K562 (cell line): ENCODE data around the gene VEGFB. TPM values are rescaled to one million over a fixed set of nuclear protein-coding genes. Genes with fewer than 3 reads are reported as not detected.

Experiments
- CREBBP ChIP-seq: IDR thresholded peaks from one replicate; pipeline ENCODE4 v1.6.1; 2012; ENCODE audit warnings: low read depth, mild to moderate bottlenecking, control low read depth, inconsistent platforms, low read length
- DDX20 ChIP-seq: fragments of 450-650 bp; IDR thresholded peaks from 2 replicates; pipeline ENCODE4 v1.6.1; 2016; ENCODE audit warnings: missing genetic modification characterization, low read depth, mild to moderate bottlenecking, missing compliant biosample characterization, moderate library complexity
- HDAC2 ChIP-seq: fragments of 450-650 bp; IDR thresholded peaks from 2 replicates; pipeline ENCODE4 v1.6.1; 2016; ENCODE audit warnings: mild to moderate bottlenecking
- HDAC8 ChIP-seq: fragments of 450-650 bp; IDR thresholded peaks from 2 replicates; pipeline ENCODE4 v1.6.1; 2016; ENCODE audit warnings: mild to moderate bottlenecking, missing genetic modification characterization, moderate library complexity, missing compliant biosample characterization
- HLTF ChIP-seq: fragments of 450-650 bp; IDR thresholded peaks from 2 replicates; pipeline ENCODE4 v1.6.1; 2016
- HMGN3 ChIP-seq: IDR thresholded peaks from 2 replicates; pipeline ENCODE4 v1.6.1; 2011; ENCODE audit warnings: borderline replicate concordance, low read depth, mild to moderate bottlenecking, mixed read lengths, low read length; ENCODE audit not compliant: insufficient read length; ENCODE audit errors: extremely low read depth
- ILK ChIP-seq: fragments of 450-650 bp; IDR thresholded peaks from 2 replicates; pipeline ENCODE4 v1.6.1; 2016; ENCODE audit warnings: missing genetic modification characterization, low read depth, mild to moderate bottlenecking, missing compliant biosample characterization, moderate library complexity, borderline replicate concordance
- MCM7 ChIP-seq, 2 experiments: fragments of 450-650 bp; IDR thresholded peaks; 2 replicates each; pipeline ENCODE4 v1.6.1; 2016 to 2018
- TAL1 ChIP-seq: fragments of 450-650 bp; IDR thresholded peaks from 2 replicates; pipeline ENCODE4 v1.6.1; 2016; ENCODE audit warnings: mild to moderate bottlenecking
- WHSC1 ChIP-seq: IDR thresholded peaks from one replicate; pipeline ENCODE4 v1.6.1; 2012; ENCODE audit warnings: low read length, control low read depth, inconsistent platforms
- ZC3H4 ChIP-seq: sonication (generic); formaldehyde crosslinking; IDR thresholded peaks from 2 replicates; pipeline ENCODE4 v1.9.0; 2021; ENCODE audit warnings: missing genetic modification reagents, borderline replicate concordance
- ZNF212 ChIP-seq: fragments of 450-650 bp; formaldehyde crosslinking; IDR thresholded peaks from 2 replicates; pipeline ENCODE4 v1.4.0; 2020; ENCODE audit warnings: mild to moderate bottlenecking
- polyA plus RNA-seq, 8 experiments: library from polyadenylated mRNA; depleted of rRNA in 4 of 8; stranded (reverse) in 5 of 8; unstranded in 3 of 8; fragments of >200 nt; fragmentation: Nextera tagmentation in 2 of 8; fragmentation: Illumina TruSeq in 1 of 8; extraction: Ambion mirVana in 2 of 8; extraction: Trizol in 1 of 8; gene quantifications; 2 replicates each; pipeline versions ENCODE4 v1.2.1 to v1.2.3, GENCODE V29; 2011 to 2014; ENCODE audit warnings: inconsistent platforms in 1 of 8, missing spikeins in 1 of 8
- total RNA-seq, 7 experiments: library from RNA; depleted of rRNA in 6 of 7; stranded (reverse); fragments of >200 nt in 6 of 7; fragmentation: Illumina TruSeq in 2 of 7; extraction: Trizol in 2 of 7; gene quantifications; 2 replicates each; pipeline versions ENCODE4 v1.2.1 to v1.2.3, GENCODE V29; 2011 to 2021; ENCODE audit warnings: low replicate concordance in 1 of 7
- TF ChIP-seq, protein P1 (sequence below): fragments of 200-800 bp; sonication (Bioruptor generic); IDR thresholded peaks from 2 replicates; pipeline ENCODE4 v1.6.1; 2017; ENCODE audit warnings: missing genetic modification characterization, missing compliant biosample characterization
- TF ChIP-seq, protein P2 (sequence below): fragments of 250-450 bp; sonication (Bioruptor Pico); IDR thresholded peaks from 2 replicates; pipeline ENCODE4 v1.8.0; 2021; ENCODE audit warnings: moderate library complexity, mild to moderate bottlenecking, inconsistent platforms
- TF ChIP-seq, protein P3 (sequence below), 2 experiments: fragments of 450-650 bp; IDR thresholded peaks; 2 replicates each; pipeline ENCODE4 v1.6.1; 2016; ENCODE audit warnings: mild to moderate bottlenecking in 2 of 2, borderline replicate concordance in 1 of 2, low read depth in 1 of 2, moderate library complexity in 1 of 2
- TF ChIP-seq, protein P4 (sequence below), 2 experiments: IDR thresholded peaks; 2 replicates each; pipeline ENCODE4 v1.6.1; 2011; ENCODE audit warnings: borderline replicate concordance in 1 of 2, control low read depth in 1 of 2, low read depth in 1 of 2, low read length in 1 of 2, mild to moderate bottlenecking in 1 of 2, mixed read lengths in 1 of 2, moderate library complexity in 1 of 2; ENCODE audit not compliant: insufficient read depth in 1 of 2, insufficient read length in 1 of 2, poor library complexity in 1 of 2, severe bottlenecking in 1 of 2; ENCODE audit errors: extremely low read depth in 1 of 2

Gene VEGFB
- total and polyA plus RNA-seq, 9 of the 15 experiments (the other 6 are each of a cell fraction or from before 2014, with no cell fraction given): 11.0 to 83.4 (median 25.7) TPM

DNA sequence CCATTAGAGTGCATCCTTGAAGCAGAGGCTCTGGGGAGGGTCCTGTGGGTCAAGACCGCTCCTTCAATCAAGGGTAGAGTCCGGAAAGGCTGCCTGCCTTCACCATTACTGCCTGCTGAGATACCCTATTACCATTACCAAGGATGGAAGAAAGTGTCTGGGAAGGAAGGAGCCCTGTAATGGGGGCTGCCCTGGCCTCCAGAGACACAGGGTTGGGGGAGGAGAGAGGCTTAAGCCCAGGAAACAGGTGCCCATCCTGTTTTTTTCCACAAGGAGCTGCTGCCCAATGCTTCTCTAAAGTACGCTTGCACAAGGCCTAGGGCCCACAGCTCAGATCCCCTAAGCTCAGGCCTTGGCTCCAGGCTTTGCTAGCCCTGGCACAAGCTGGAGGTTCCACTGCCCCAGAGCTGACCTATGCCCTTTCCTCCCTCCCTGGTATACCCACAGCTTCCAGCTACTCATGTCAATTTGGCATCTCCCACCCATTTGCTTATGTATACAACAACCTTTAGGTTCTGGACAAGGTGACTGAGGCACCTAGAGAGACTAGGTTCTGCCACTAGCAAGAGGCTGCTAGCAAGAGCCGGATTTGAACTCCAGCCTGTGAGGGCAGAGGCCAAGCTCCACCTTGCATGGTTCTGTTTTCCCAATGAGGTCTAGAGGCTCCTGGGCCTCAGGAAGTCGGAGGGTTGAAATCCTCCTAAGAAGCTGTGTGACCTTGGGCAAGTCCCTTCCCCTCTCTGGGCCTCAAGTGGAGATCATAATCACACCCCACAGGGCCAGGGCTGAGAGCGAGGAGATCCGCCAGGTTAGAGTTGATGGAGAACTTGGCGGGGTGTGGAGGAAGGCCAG lies 15.4 kb downstream of the VEGFB start (continued):
- TF ChIP-seq WHSC1: no peak
- TF ChIP-seq DDX20 (tag): no peak
- no peak for TF ChIP-seq HDAC8
- TF ChIP-seq TAL1: no peak
- no peak for TF ChIP-seq HMGN3
- peak; percentile 89 for TF ChIP-seq HDAC2
- no peak for TF ChIP-seq ZC3H4 (CRISPR knock-in tag)
- TF ChIP-seq, protein P1, sequence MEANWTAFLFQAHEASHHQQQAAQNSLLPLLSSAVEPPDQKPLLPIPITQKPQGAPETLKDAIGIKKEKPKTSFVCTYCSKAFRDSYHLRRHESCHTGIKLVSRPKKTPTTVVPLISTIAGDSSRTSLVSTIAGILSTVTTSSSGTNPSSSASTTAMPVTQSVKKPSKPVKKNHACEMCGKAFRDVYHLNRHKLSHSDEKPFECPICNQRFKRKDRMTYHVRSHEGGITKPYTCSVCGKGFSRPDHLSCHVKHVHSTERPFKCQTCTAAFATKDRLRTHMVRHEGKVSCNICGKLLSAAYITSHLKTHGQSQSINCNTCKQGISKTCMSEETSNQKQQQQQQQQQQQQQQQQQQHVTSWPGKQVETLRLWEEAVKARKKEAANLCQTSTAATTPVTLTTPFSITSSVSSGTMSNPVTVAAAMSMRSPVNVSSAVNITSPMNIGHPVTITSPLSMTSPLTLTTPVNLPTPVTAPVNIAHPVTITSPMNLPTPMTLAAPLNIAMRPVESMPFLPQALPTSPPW: no peak
- no peak for TF ChIP-seq MCM7 (IDR thresholded peaks at IDR 0.05)
- TF ChIP-seq, protein P2, sequence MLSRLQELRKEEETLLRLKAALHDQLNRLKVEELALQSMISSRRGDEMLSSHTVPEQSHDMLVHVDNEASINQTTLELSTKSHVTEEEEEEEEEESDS (CRISPR knock-in tag): no peak
- TF ChIP-seq, protein P3, sequence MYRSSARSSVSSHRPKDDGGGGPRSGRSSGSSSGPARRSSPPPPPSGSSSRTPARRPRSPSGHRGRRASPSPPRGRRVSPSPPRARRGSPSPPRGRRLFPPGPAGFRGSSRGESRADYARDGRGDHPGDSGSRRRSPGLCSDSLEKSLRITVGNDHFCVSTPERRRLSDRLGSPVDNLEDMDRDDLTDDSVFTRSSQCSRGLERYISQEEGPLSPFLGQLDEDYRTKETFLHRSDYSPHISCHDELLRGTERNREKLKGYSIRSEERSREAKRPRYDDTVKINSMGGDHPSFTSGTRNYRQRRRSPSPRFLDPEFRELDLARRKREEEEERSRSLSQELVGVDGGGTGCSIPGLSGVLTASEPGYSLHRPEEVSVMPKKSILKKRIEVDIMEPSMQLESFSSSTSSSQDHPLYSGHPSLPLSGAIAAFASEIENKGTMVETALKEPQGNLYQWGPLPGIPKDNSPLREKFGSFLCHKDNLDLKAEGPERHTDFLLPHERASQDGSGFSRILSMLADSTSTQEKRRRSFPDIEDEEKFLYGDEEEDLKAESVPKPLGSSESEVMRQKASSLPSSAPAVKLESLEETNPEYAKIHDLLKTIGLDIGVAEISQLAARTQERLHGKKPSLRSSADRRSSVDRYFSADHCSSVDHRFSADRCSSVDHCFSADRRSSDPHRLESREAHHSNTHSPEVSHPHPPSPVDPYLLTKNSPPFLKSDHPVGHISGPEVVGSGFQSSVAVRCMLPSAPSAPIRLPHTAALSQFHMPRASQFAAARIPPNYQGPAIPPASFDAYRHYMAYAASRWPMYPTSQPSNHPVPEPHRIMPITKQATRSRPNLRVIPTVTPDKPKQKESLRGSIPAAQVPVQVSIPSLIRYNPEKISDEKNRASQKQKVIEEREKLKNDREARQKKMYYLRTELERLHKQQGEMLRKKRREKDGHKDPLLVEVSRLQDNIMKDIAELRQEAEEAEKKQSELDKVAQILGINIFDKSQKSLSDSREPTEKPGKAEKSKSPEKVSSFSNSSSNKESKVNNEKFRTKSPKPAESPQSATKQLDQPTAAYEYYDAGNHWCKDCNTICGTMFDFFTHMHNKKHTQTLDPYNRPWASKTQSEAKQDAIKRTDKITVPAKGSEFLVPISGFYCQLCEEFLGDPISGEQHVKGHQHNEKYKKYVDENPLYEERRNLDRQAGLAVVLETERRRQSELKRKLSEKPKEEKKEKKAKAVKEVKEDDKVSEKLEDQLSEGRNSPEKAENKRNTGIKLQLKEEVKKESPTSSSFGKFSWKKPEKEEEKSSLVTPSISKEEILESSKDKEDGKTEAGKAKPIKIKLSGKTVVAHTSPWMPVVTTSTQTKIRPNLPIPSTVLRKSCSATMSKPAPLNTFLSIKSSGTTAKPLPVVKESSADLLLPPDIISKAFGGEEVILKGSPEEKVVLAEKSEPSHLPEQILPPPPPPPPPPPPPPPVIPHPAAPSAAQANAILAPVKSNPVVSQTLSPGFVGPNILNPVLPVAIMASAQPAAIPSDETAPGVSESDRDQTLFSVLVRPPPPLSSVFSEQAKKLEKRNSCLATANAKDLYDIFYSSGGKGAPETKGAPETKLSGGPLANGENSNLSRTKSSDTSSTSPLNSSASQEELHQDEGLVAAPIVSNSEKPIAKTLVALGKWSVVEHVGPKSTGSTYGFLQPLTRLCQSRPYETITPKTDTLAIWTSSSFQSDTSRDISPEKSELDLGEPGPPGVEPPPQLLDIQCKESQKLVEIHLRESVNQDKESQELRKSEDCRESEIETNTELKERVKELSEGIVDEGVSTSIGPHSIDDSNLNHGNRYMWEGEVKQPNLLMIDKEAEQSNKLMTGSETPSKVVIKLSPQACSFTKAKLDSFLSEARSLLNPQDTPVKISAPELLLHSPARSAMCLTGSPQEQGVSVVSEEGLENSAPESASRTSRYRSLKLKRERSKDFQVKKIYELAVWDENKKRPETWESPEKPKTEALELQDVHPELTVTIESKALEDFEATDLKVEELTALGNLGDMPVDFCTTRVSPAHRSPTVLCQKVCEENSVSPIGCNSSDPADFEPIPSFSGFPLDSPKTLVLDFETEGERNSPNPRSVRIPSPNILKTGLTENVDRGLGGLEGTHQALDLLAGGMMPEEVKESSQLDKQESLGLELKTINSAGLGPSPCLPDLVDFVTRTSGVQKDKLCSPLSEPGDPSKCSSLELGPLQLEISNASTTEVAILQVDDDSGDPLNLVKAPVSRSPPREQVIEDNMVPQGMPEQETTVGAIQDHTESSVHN (IDR thresholded peaks at IDR 0.05; ENCODE audit: borderline replicate concordance in 1 of 2, low read depth in 1 of 2): no peak
- TF ChIP-seq CREBBP: no peak
- no peak for TF ChIP-seq ZNF212 (CRISPR knock-in tag)
- no peak for TF ChIP-seq ILK (tag)
- no peak for TF ChIP-seq HLTF
- TF ChIP-seq, protein P4, sequence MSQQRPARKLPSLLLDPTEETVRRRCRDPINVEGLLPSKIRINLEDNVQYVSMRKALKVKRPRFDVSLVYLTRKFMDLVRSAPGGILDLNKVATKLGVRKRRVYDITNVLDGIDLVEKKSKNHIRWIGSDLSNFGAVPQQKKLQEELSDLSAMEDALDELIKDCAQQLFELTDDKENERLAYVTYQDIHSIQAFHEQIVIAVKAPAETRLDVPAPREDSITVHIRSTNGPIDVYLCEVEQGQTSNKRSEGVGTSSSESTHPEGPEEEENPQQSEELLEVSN (IDR thresholded peaks at IDR 0.05; ENCODE audit: borderline replicate concordance in 1 of 2, extremely low read depth in 1 of 2, insufficient read depth in 1 of 2, insufficient read length in 1 of 2, low read depth in 1 of 2, low read length in 1 of 2, poor library complexity in 1 of 2, severe bottlenecking in 1 of 2): no peak
